Activated effector memory CD4-positive, alpha-beta T cell treated with Interleukin-2 at 50 U/mL for 16 hours (primary cell): ENCODE data around the gene ZNF433.
"Not testable (repeated sequence)": the region's sequence is repeated elsewhere in the genome, so short reads cannot be mapped to it uniquely, and the experiment has no call there.

ENCODE experiments used
- DNase-seq: peaks from one replicate; pipeline ENCODE4 v3.0.0-alpha.2; 2020

Gene ZNF433

GRCh38 chr19:12035220-12036172 lies at the start of gene ZNF433:
TSS of gene ZNF433 (minus strand) at chr19:12035679. CDS start at chr19:12035539, 140 bp downstream.
- peak; percentile 36 for DNase-seq

GRCh38 chr19:12083336-12083735 lies 47.9 kb upstream of the ZNF433 start:
- not testable (repeated sequence) for DNase-seq

GRCh38 chr19:12077375-12077774 lies 41.9 kb upstream of the ZNF433 start:
- DNase-seq: no peak

- not testable (repeated sequence) for DNase-seq
Observed at GRCh38 chr19:12076331-12076730, 40.9 kb upstream of the ZNF433 start.

GRCh38 chr19:12075538-12076139 lies 40.2 kb upstream of the ZNF433 start:
- no peak for DNase-seq

- DNase-seq: peak; percentile 62
Observed at GRCh38 chr19:12064590-12065538, 29.4 kb upstream of the ZNF433 start, which contains the start of gene ZNF844. TSS of gene ZNF844 (plus strand) at chr19:12064731. CDS start at chr19:12064874, 143 bp downstream.

GRCh38 chr19:12055784-12056183 lies 20.3 kb upstream of the ZNF433 start:
- DNase-seq: no peak

GRCh38 chr19:12052497-12053169 lies 17.2 kb upstream of the ZNF433 start, which contains the start of gene ZNF878:
TSS of gene ZNF878 (minus strand) at chr19:12052961. CDS start at chr19:12052801, 160 bp downstream.
- DNase-seq: peak; percentile 15

GRCh38 chr19:12052091-12052496 lies 16.6 kb upstream of the ZNF433 start:
- no peak for DNase-seq

GRCh38 chr19:12047868-12048267 lies 12.4 kb upstream of the ZNF433 start:
- DNase-seq: no peak

- no peak for DNase-seq
Observed at GRCh38 chr19:12043752-12044422, 8.4 kb upstream of the ZNF433 start.

GRCh38 chr19:12042893-12043292 lies 7.4 kb upstream of the ZNF433 start:
- no peak for DNase-seq

- DNase-seq: no peak
Observed at GRCh38 chr19:12034620-12035019, 859 bp downstream of the ZNF433 start.

- DNase-seq: no peak
Observed at GRCh38 chr19:12034198-12034597, 1.3 kb downstream of the ZNF433 start.

GRCh38 chr19:12015753-12016116 lies 19.7 kb downstream of the ZNF433 start:
- DNase-seq: no peak

- no peak for DNase-seq
Observed at GRCh38 chr19:12015015-12015752, 20.3 kb downstream of the ZNF433 start.

GRCh38 chr19:12000152-12000981 lies 35.1 kb downstream of the ZNF433 start:
- no peak for DNase-seq

- DNase-seq: no peak
Observed at GRCh38 chr19:11995174-11995573, 40.3 kb downstream of the ZNF433 start.

GRCh38 chr19:11991921-11992320 lies 43.6 kb downstream of the ZNF433 start:
- DNase-seq: not testable (repeated sequence)

GRCh38 chr19:11989112-11989456 lies 46.4 kb downstream of the ZNF433 start:
- DNase-seq: no peak
